ENCODE data around the gene NLRP6.
"Not testable (repeated sequence)": the region's sequence is repeated elsewhere in the genome, so short reads cannot be mapped to it uniquely, and the experiment has no call there.

NLRP6 gene

DNA sequence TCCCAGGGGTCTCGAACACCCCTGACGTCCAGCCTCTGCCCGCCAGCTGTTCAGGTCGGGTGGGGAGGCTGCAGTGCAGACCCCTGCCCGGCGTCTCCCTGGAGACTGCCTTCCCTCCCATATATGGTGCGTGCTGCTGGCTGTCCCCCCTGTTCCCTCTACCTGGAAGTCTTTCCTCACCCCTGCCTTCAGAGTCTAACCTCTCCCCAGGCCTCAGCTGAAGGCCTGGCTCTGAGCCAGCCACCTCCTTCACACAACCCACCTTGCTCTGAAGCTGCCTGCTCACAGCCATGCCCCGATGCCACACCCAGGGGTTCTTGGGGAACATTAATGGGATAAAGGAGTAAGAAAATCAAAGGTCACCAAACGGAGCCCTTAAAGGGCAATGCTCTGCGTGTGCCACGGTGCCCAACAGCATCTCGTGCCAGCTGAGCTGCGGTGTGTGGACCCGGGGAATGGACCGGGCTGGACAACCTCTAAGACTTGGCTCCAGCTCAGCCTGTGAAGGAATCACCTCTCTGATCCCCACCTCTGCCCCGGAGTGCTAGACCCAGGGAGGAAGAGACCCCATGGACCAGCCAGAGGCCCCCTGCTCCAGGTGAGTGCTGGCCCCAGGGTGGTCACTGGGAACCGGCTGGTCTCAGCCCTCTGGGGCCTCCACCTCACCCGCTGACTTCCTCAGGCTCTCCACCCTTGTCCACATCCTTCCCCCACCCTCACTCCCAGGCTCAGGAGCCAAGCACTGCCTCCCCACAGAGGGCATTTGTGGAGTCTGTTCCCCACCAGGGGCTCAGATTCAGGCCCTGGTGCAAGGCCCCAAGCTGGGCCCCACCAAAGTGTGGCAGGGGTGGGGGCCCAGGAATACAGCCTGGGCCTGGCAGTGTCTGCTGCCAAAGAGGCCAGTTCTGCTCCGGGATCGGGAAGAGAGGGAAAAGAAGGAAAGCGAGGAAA is at the start of gene NLRP6:
Gene NLRP6, plus strand, starts transcription at position 407 of the 951 bp plus-strand sequence. Its CDS starts 163 bp downstream, at position 570.
- no peak for DNase-seq

DNA sequence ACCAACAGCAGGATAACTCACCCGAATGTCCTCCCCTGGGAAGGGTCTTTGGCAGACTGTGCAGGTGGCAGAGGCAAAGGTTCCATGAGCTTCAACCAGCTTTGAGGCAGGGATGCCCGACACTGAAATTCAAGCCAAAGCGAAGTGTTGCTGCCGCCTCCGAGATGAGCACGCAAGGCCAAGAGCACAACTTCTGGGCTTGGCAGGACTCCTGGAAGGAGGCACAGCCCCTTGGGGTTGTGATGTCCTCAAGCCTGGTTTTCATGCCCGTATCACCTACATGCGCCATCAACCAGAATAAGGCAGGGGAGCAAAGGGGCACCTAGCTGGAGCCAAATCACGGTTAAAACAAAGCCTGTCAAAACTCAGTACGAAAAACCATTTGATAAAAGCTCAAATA is 47.8 kb upstream of the NLRP6 start:
- DNase-seq, result no peak

DNA sequence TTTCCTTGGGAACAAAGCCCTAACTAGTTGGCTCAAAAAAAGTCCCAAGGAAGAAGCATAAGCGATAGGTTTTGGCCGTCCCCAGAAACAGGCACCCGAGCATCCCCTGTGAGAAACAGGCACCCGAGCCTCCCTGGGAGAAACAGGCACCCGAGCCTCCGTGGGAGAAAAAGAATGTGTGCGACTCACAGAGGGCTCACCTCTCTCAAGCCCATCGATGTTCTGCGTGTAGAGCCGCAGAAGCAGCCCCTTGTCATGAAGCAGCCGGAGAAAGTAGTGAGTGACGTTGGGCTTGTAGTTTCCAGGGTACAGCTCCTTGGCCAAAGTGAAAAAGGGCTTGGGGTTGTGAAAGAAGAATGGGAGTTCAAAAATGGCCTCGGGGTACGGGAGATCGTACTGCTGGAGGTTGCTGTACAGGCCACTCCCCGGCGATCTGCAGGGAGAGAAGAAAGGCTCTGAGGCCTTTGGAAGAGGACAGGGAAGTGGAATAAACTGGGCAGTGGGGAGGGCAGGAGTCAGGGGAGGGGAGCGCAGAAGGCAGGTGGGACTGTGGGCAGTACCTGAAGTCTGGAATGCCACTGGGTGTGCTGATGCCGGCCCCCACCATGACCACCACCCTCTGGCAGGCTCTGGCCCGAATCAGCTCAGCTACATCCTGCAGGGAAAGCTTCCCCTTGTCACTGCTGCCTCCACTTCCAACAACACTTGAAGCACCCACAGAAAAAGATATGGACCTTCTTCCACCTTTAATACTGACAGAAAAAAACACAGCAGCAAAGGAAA is 45.2 kb upstream of the NLRP6 start:
- DNase-seq, result no peak

GRCh38 chr11:235180-235579 is 43.0 kb upstream of the NLRP6 start:
- no peak for DNase-seq

DNA sequence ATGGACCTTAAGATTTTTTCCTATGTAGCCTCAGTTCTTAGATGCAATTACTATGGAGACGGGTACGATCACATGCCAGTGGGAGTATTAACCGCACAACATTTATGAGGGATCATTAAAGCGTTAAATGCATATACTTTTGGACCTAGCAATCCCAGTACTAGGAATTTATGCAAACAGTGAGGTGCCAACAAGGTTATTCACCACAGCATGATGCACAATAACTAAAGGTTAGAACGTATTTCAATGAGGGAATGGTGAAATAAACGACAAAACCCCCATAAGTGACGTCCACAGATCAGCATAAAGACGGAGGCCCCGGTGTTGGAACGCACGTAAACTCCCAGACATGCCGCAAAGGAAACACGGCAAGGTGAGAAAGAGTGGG is 42.6 kb upstream of the NLRP6 start:
- no peak for DNase-seq

GRCh38 chr11:235997-236773 is 42.0 kb upstream of the NLRP6 start, which contains the start of gene SIRT3:
Gene SIRT3, minus strand, starts transcription at chr11:236342. Its CDS starts 14 bp downstream, at chr11:236328.
- peak; percentile 81 to 82 for DNase-seq

DNA sequence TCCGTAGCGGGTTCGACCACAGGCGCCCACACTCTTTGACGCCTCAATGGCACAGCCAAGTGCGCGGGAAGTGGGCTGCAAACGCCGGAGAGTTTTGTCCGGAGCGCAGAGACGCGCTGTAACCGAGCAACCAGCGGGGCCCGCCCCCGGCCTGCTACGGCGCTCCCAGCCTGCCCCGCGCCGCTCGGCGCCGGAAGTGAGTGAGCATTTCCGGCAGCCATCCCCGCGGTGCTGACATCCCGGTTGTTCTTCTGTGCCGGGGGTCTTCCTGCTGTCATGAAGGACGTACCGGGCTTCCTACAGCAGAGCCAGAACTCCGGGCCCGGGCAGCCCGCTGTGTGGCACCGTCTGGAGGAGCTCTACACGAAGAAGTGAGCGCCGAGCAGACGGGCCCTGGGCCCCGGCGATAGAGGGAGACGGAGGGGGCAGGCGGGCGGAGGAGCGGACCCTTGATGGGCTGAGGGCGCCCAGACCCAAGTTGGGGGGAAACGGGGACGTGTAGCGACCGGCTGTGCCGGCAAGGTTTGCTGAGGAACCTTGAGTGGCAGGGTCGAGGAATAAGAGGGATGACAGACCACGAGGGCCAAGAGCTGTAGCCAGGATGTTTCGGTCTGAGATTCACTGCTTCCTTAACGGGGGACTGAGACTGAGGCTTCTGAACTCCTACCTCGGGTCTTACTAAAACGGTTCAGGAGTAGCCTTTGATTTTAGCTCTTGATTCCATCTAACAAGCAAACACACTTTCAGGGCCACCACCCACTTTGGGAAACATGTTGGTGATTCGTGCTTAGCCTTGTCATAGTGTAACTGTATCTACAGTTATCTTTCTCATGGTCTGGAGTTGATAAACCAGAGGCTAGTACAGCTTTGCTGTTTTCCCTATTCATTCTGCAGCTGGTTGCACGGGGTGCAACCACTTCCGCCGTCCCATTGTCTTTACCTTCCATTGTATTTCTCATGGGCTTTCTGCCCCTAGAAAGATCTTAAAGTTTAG is 41.1 kb upstream of the NLRP6 start, which contains the start of gene PSMD13:
Gene PSMD13, plus strand, starts transcription at position 203 of the 994 bp plus-strand sequence. Its CDS starts 74 bp downstream, at position 277.
- peak; percentile 75 to 90 for DNase-seq

- DNase-seq, result not testable (repeated sequence)
Measured at GRCh38 chr11:238346-238745, 39.9 kb upstream of the NLRP6 start.

DNA sequence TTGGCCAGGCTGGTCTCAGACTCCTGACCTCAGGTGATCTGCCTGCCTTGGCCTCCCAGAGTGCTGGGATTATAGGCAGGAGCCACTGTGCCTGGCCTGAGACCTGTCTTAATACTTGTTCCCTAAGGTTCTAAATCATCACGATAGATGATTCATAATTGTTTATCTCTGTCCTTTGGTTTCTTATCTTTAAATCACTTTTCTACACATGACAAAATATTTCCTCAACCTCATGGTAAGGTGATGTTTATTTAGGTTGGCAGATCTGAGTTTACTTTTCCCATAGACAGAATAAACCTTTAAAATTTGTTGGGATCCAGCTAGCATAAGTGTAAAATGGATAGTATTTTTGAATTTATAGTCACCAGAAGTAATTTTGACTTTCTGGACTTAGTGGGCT is 37.9 kb upstream of the NLRP6 start:
- no peak for DNase-seq

GRCh38 chr11:241634-242033 is 36.6 kb upstream of the NLRP6 start:
- DNase-seq, result no peak

DNA sequence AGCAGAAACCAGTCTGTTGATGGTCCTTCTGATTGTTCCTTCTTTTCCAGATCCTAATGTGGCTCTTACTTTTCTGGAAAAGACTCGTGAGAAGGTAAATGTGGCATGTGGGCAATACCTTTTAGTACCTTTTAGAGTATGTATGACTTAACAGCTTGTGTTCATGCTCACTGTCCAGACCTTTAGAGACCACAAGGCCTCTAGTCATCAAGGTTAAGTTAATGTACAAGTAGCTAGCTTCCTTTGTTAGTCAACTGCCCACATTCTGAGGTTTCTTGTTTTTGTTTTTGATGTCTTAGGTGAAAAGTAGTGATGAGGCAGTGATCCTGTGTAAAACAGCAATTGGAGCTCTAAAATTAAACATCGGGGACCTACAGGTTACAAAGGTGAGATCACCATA is 33.8 kb upstream of the NLRP6 start:
- no peak for DNase-seq

DNA sequence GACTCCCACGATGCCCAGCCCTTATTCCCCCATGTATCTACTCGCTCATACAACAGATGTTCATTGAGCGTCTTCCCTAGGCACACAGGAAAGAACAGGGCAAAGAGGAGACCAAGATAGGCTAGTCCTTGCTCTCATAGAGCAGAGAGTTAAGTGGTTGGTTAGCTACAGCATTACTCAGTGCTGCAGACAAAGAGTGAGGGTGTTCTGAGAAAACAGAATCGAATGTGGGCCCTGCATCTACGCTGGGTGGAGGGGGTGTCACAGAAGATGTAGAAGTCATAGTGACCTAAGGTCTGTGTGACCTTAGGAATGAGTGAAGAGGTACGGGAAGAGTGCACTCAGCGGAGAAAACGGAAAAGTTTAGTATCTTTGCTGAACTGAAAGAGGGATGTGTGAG is 29.1 kb upstream of the NLRP6 start:
- no peak for DNase-seq

DNA sequence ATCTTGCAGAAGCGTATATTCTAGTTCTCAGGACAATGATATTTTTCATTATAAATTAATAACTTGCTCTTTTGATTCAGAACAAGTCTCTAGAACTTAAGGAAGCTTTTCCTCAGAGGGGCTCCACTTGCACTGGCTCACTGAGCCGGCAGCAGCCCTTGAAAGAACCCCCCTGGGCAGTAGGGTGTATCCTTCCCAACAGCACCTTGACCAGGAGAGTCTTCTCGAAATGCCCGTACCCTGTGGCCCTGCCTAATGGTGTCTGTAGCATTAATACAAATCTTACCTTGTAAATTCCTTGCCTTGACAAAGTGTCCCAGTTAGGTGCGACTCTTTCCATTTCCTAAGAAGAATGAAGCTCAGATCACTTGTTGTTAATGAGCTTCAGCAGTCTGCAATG is 27.9 kb upstream of the NLRP6 start:
- no peak for DNase-seq

DNA sequence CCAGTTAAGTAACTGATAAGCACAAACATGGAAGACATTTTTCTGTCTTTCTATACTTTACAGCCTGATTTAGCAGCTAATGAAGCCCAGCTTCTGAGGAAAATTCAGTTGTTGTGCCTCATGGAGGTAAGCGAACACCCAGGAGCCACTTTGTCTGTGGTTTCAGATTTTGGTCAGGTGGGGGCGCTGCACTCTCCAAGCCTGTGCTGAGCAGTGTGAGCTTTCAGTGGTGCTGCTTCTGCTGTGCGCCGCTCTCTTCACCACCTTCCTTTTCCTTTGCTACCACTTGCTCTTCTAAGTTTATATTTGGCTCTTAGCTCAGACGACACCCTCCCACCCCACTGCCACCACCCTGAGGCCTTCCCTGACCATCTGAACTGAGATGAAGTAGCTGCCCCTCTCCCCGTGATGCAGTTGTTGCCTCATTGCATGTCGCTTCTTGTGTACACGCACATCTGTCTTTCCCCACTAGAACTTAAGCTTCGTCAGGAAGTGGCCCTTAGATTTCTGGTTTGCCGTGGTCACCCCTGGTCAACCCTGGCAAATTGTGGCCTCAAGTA is 27.4 kb upstream of the NLRP6 start:
- DNase-seq, result peak in 1 of 2 experiments; percentile 55

GRCh38 chr11:251550-251949 is 26.7 kb upstream of the NLRP6 start:
- DNase-seq, result no peak

DNA sequence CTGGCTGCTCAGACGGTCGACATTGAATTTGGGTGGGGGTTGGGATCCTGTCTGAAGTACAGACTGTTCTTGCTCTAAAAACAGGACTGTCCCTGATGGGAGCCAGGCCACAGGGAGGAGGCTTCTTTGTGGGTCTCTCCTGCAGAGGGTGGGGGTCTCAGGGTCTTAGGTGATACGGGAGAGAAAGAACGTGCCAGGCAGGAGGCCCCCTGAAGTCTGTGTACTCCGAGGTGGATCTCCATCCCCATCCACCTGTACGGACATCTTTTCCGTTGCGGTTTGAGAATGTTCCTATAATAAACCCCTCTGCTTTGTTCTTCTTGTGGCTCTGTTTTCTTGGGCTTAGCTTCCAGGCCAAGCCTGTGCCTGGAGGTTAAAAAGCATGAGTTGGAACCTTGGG is 25.5 kb upstream of the NLRP6 start:
- no peak for DNase-seq

DNA sequence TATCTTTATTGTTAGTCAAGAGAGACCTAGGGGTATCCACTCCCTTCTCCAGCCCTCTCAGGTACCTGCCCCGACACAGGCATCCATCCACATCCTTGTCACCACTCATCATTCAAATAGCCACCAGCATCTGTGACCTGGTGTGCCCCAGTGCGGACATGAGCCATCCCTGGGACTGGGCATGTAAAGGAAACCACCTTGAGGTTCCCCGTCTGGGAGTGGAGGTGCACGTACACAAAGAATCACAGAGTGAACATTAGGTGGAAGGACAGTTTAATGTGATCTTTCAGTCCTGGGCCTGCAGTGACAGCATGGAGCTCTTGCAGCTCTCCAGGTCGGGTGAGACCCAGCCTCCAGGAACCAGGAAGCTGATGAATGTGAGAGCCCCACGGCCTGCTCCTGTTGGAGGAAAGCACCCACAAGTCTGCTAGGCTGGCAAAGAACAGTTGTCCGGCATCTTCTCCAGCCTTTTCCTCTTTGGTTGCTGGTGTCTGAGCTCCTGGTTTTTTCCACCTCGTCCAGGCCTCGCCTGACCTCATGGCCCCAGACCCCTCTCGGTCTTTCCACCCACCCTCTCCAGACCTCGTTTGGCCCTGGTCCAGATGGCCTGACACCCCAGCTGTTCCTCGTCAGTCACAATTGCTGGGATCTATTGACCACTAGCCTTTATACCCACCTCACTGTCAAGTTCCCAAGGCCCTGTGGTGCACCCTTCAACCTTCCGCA is 24.9 kb upstream of the NLRP6 start:
- DNase-seq, result no peak

DNA sequence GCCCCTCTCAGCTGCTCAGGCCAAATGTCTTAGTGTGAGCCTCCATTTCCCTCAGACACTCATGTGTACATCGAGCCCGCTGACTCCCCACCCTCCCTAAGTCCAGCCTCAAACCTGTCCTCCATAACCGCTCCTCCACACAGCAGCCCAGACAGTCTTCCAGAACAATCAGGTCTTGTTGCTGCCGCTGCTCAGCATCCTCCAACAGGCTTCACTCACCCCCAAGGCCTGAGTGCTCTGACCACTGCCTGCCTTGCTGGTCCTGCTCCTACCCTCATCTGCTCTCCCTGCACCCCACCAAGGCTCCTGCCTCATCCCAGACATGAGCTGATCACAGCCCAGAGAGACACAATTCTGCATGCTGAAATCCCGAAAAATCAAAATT is 24.3 kb upstream of the NLRP6 start:
- no peak for DNase-seq

- no peak for DNase-seq
Measured at GRCh38 chr11:255176-255575, 23.0 kb upstream of the NLRP6 start.

DNA sequence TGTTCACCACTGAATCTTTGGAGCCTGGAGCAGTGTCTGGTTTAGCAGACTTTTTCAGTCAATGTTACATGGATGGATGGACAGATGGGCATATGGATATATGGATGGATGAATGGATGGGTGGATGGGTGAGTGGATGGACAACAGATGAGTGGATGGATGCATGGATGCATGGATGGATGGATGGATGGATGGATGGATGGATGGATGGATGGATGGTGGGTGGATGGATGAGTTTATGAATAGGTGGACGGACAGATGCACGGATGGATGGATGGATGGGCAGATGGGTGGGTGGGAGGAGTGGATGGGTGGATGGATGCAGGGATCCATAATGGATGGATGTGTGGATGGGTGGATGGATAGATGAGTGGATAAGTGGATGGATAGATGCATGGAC is 22.4 kb upstream of the NLRP6 start:
- no peak for DNase-seq

Measured in NCI-H1930 (cell line).